ENCODE results near the gene KEL.

KEL gene

GRCh38 chr7:142917447-142917846 is 44.7 kb downstream of the KEL start:
- Histone ChIP-seq H2BK5ac (ENCODE audit: low read length) (no peak overlapping the region), H3K27me3 (ENCODE audit: control insufficient read depth in 3 of 3, insufficient read depth in 3 of 3, low read depth in 1 of 3, low read length in 3 of 3) (no peaks in the 10 kb centered on the region), H2BK120ac (ENCODE audit: low read depth, low read length) (no peak overlapping the region), H2AK5ac (ENCODE audit: low read depth, low read length) (no peak overlapping the region), H3K4me1 (ENCODE audit: control insufficient read depth in 2 of 2, insufficient read depth in 1 of 2, low read depth in 1 of 2, low read length in 2 of 2) (no peaks in the 10 kb centered on the region), H3K9me3 (replicated peaks in 1 of 2; ENCODE audit: control insufficient read depth in 2 of 2, insufficient read depth in 1 of 2, low read depth in 1 of 2, low read length in 2 of 2) (no peaks in the 10 kb centered on the region), H3K23ac (ENCODE audit: low read depth, low read length, poor library complexity) (no peak overlapping the region), H3K79me1 (ENCODE audit: low read depth, low read length) (no peaks in the 10 kb centered on the region), H4K8ac (ENCODE audit: low read depth, low read length) (no peak overlapping the region), H3K4me3 (ENCODE audit: low read length in 2 of 2) (no peak overlapping the region), H2BK12ac (ENCODE audit: low read length) (no peak overlapping the region), H2BK15ac (ENCODE audit: low read length) (no peak overlapping the region), H3K9ac (ENCODE audit: low read depth, low read length, poor library complexity) (no peak overlapping the region), H2AFZ (ENCODE audit: low read length) (no peak overlapping the region), H4K91ac (ENCODE audit: low read depth, low read length, poor library complexity) (no peak overlapping the region), H3K18ac (ENCODE audit: low read length) (no peak overlapping the region), H3K4me2 (ENCODE audit: insufficient read depth, low read length, poor library complexity, severe bottlenecking) (no peak overlapping the region), H3K14ac (ENCODE audit: low read length) (no peak overlapping the region), H3K36me3 (replicated peaks in 1 of 2; ENCODE audit: control insufficient read depth in 2 of 2, insufficient read depth in 2 of 2, low read length in 2 of 2) (no peaks in the 10 kb centered on the region), H3K4ac (ENCODE audit: low read length) (no peak overlapping the region), H3K27ac (replicated peaks; ENCODE audit: low read length) (no peak overlapping the region)
- no CpG with 5 or more reads among the region's 3 CpGs for WGBS, 2 donors (ENCODE audit: extremely low coverage in 2 of 2, insufficient read length in 2 of 2, insufficient replicate concordance in 1 of 2)
- no peak for DNase-seq (ENCODE audit: low spot score)

GRCh38 chr7:142916508-142916907 is 45.7 kb downstream of the KEL start:
- H2BK5ac ChIP-seq (ENCODE audit: low read length): no peak overlapping the region
- no peaks in the 10 kb centered on the region for H3K9me3 ChIP-seq (replicated peaks in 1 of 2; ENCODE audit: control insufficient read depth in 2 of 2, insufficient read depth in 1 of 2, low read depth in 1 of 2, low read length in 2 of 2)
- WGBS, 2 donors (ENCODE audit: extremely low coverage in 2 of 2, insufficient read length in 2 of 2, insufficient replicate concordance in 1 of 2): no CpG with 5 or more reads among the region's 2 CpGs
- no peak overlapping the region for H3K18ac ChIP-seq (ENCODE audit: low read length)
- H2BK12ac ChIP-seq (ENCODE audit: low read length): no peak overlapping the region
- H3K27ac ChIP-seq (replicated peaks; ENCODE audit: low read length): no peak overlapping the region
- no peak overlapping the region for H4K91ac ChIP-seq (ENCODE audit: low read depth, low read length, poor library complexity)
- DNase-seq (ENCODE audit: low spot score): no peak
- H2BK15ac ChIP-seq (ENCODE audit: low read length): no peak overlapping the region
- H3K36me3 ChIP-seq (replicated peaks in 1 of 2; ENCODE audit: control insufficient read depth in 2 of 2, insufficient read depth in 2 of 2, low read length in 2 of 2): no peaks in the 10 kb centered on the region
- no peak overlapping the region for H4K8ac ChIP-seq (ENCODE audit: low read depth, low read length)
- H2AFZ ChIP-seq (ENCODE audit: low read length): no peak overlapping the region
- no peak overlapping the region for H3K4me2 ChIP-seq (ENCODE audit: insufficient read depth, low read length, poor library complexity, severe bottlenecking)
- no peaks in the 10 kb centered on the region for H3K4me1 ChIP-seq (ENCODE audit: control insufficient read depth in 2 of 2, insufficient read depth in 1 of 2, low read depth in 1 of 2, low read length in 2 of 2)
- H3K23ac ChIP-seq (ENCODE audit: low read depth, low read length, poor library complexity): no peak overlapping the region
- H3K79me1 ChIP-seq (ENCODE audit: low read depth, low read length): no peaks in the 10 kb centered on the region
- H3K27me3 ChIP-seq (ENCODE audit: control insufficient read depth in 3 of 3, insufficient read depth in 3 of 3, low read depth in 1 of 3, low read length in 3 of 3): no peaks in the 10 kb centered on the region
- no peak overlapping the region for H2AK5ac ChIP-seq (ENCODE audit: low read depth, low read length)
- H3K4me3 ChIP-seq (ENCODE audit: low read length in 2 of 2): no peak overlapping the region
- no peak overlapping the region for H3K9ac ChIP-seq (ENCODE audit: low read depth, low read length, poor library complexity)
- H3K14ac ChIP-seq (ENCODE audit: low read length): peak overlapping the region; percentile 14
- no peak overlapping the region for H2BK120ac ChIP-seq (ENCODE audit: low read depth, low read length)
- no peak overlapping the region for H3K4ac ChIP-seq (ENCODE audit: low read length)

- no peaks in the 10 kb centered on the region for H3K9me3 ChIP-seq (replicated peaks in 1 of 2; ENCODE audit: control insufficient read depth in 2 of 2, insufficient read depth in 1 of 2, low read depth in 1 of 2, low read length in 2 of 2)
- no peak overlapping the region for H2AFZ ChIP-seq (ENCODE audit: low read length)
- H3K27ac ChIP-seq (replicated peaks; ENCODE audit: low read length): no peak overlapping the region
- H3K9ac ChIP-seq (ENCODE audit: low read depth, low read length, poor library complexity): no peak overlapping the region
- H3K23ac ChIP-seq (ENCODE audit: low read depth, low read length, poor library complexity): no peak overlapping the region
- H3K27me3 ChIP-seq (ENCODE audit: control insufficient read depth in 3 of 3, insufficient read depth in 3 of 3, low read depth in 1 of 3, low read length in 3 of 3): no peaks in the 10 kb centered on the region
- no peak overlapping the region for H2BK15ac ChIP-seq (ENCODE audit: low read length)
- H3K36me3 ChIP-seq (replicated peaks in 1 of 2; ENCODE audit: control insufficient read depth in 2 of 2, insufficient read depth in 2 of 2, low read length in 2 of 2): no peaks in the 10 kb centered on the region
- WGBS, 2 donors (ENCODE audit: extremely low coverage in 2 of 2, insufficient read length in 2 of 2, insufficient replicate concordance in 1 of 2): no CpG with 5 or more reads among the region's 8 CpGs
- no peak overlapping the region for H3K14ac ChIP-seq (ENCODE audit: low read length)
- H4K8ac ChIP-seq (ENCODE audit: low read depth, low read length): no peak overlapping the region
- H3K79me1 ChIP-seq (ENCODE audit: low read depth, low read length): no peaks in the 10 kb centered on the region
- H2AK5ac ChIP-seq (ENCODE audit: low read depth, low read length): no peak overlapping the region
- no peak overlapping the region for H3K4me2 ChIP-seq (ENCODE audit: insufficient read depth, low read length, poor library complexity, severe bottlenecking)
- H2BK12ac ChIP-seq (ENCODE audit: low read length): no peak overlapping the region
- no peak overlapping the region for H2BK120ac ChIP-seq (ENCODE audit: low read depth, low read length)
- no peak overlapping the region for H2BK5ac ChIP-seq (ENCODE audit: low read length)
- no peak overlapping the region for H3K18ac ChIP-seq (ENCODE audit: low read length)
- H3K4me3 ChIP-seq (ENCODE audit: low read length in 2 of 2): no peak overlapping the region
- no peaks in the 10 kb centered on the region for H3K4me1 ChIP-seq (ENCODE audit: control insufficient read depth in 2 of 2, insufficient read depth in 1 of 2, low read depth in 1 of 2, low read length in 2 of 2)
- no peak overlapping the region for H4K91ac ChIP-seq (ENCODE audit: low read depth, low read length, poor library complexity)
- DNase-seq (ENCODE audit: low spot score): no peak
- H3K4ac ChIP-seq (ENCODE audit: low read length): no peak overlapping the region
Observed at GRCh38 chr7:142915315-142915714, 46.8 kb downstream of the KEL start.

- H3K36me3 ChIP-seq (replicated peaks in 1 of 2; ENCODE audit: control insufficient read depth in 2 of 2, insufficient read depth in 2 of 2, low read length in 2 of 2): no peaks in the 10 kb centered on the region
- H2BK15ac ChIP-seq (ENCODE audit: low read length): no peak overlapping the region
- H2BK5ac ChIP-seq (ENCODE audit: low read length): no peak overlapping the region
- H4K8ac ChIP-seq (ENCODE audit: low read depth, low read length): no peak overlapping the region
- no peak overlapping the region for H3K4me2 ChIP-seq (ENCODE audit: insufficient read depth, low read length, poor library complexity, severe bottlenecking)
- H3K18ac ChIP-seq (ENCODE audit: low read length): no peak overlapping the region
- no peaks in the 10 kb centered on the region for H3K4me1 ChIP-seq (ENCODE audit: control insufficient read depth in 2 of 2, insufficient read depth in 1 of 2, low read depth in 1 of 2, low read length in 2 of 2)
- no peaks in the 10 kb centered on the region for H3K27me3 ChIP-seq (ENCODE audit: control insufficient read depth in 3 of 3, insufficient read depth in 3 of 3, low read depth in 1 of 3, low read length in 3 of 3)
- no CpG with 5 or more reads among the region's 1 CpG for WGBS, 2 donors (ENCODE audit: extremely low coverage in 2 of 2, insufficient read length in 2 of 2, insufficient replicate concordance in 1 of 2)
- H2AK5ac ChIP-seq (ENCODE audit: low read depth, low read length): no peak overlapping the region
- no peak overlapping the region for H3K4me3 ChIP-seq (ENCODE audit: low read length in 2 of 2)
- H3K14ac ChIP-seq (ENCODE audit: low read length): no peak overlapping the region
- H3K27ac ChIP-seq (replicated peaks; ENCODE audit: low read length): no peak overlapping the region
- H2AFZ ChIP-seq (ENCODE audit: low read length): no peak overlapping the region
- DNase-seq (ENCODE audit: low spot score): no peak
- no peak overlapping the region for H3K4ac ChIP-seq (ENCODE audit: low read length)
- H3K9me3 ChIP-seq (replicated peaks in 1 of 2; ENCODE audit: control insufficient read depth in 2 of 2, insufficient read depth in 1 of 2, low read depth in 1 of 2, low read length in 2 of 2): no peaks in the 10 kb centered on the region
- H3K9ac ChIP-seq (ENCODE audit: low read depth, low read length, poor library complexity): no peak overlapping the region
- H2BK12ac ChIP-seq (ENCODE audit: low read length): no peak overlapping the region
- no peaks in the 10 kb centered on the region for H3K79me1 ChIP-seq (ENCODE audit: low read depth, low read length)
- no peak overlapping the region for H4K91ac ChIP-seq (ENCODE audit: low read depth, low read length, poor library complexity)
- H2BK120ac ChIP-seq (ENCODE audit: low read depth, low read length): no peak overlapping the region
- no peak overlapping the region for H3K23ac ChIP-seq (ENCODE audit: low read depth, low read length, poor library complexity)
Observed at GRCh38 chr7:142914121-142914520, 48.0 kb downstream of the KEL start.
